HEK293 (cell line): ENCODE data around the gene SUSD2.

ENCODE experiments used
- MYNN ChIP-seq: fragments of 450-650 bp; formaldehyde crosslinking; IDR thresholded peaks from 2 replicates; pipeline ENCODE4 v1.5.1; 2016; ENCODE audit warnings: missing biosample characterization, missing genetic modification characterization, borderline replicate concordance
- SALL2 ChIP-seq: fragments of 450-650 bp; formaldehyde crosslinking; IDR thresholded peaks from 2 replicates; pipeline ENCODE4 v1.5.0; 2017; ENCODE audit warnings: missing biosample characterization, mild to moderate bottlenecking, missing genetic modification characterization, borderline replicate concordance
- ZNF292 ChIP-seq: fragments of 450-650 bp; formaldehyde crosslinking; IDR thresholded peaks from 2 replicates; pipeline ENCODE4 v1.5.1; 2016; ENCODE audit warnings: low read depth, missing biosample characterization, missing genetic modification characterization, borderline replicate concordance
- ZNF324 ChIP-seq: fragments of 450-650 bp; formaldehyde crosslinking; IDR thresholded peaks from 2 replicates; pipeline ENCODE4 v1.5.1; 2016; ENCODE audit warnings: missing biosample characterization, missing genetic modification characterization
- ZNF391 ChIP-seq: fragments of 450-650 bp; formaldehyde crosslinking; IDR thresholded peaks from 2 replicates; pipeline ENCODE4 v1.5.1; 2016; ENCODE audit warnings: low read depth, missing biosample characterization, missing genetic modification characterization, borderline replicate concordance
- ZNF610 ChIP-seq: fragments of 450-650 bp; formaldehyde crosslinking; IDR thresholded peaks from 2 replicates; pipeline ENCODE4 v1.5.1; 2016; ENCODE audit warnings: missing biosample characterization, missing genetic modification characterization, borderline replicate concordance
- ZNF785 ChIP-seq: fragments of 450-650 bp; formaldehyde crosslinking; IDR thresholded peaks from 2 replicates; pipeline ENCODE4 v1.5.1; 2016; ENCODE audit warnings: missing biosample characterization, missing genetic modification characterization
- TF ChIP-seq, protein P1 (sequence below): fragments of 450-650 bp; formaldehyde crosslinking; IDR thresholded peaks from 2 replicates; pipeline ENCODE4 v1.5.1; 2016; ENCODE audit warnings: missing biosample characterization, missing genetic modification characterization
- TF ChIP-seq, protein P2 (sequence below): fragments of 450-650 bp; formaldehyde crosslinking; IDR thresholded peaks from 2 replicates; pipeline ENCODE4 v1.5.1; 2016; ENCODE audit warnings: missing biosample characterization, missing genetic modification characterization
- TF ChIP-seq, protein P3 (sequence below): fragments of 450-650 bp; formaldehyde crosslinking; IDR thresholded peaks from 2 replicates; pipeline ENCODE4 v1.5.1; 2017; ENCODE audit warnings: missing biosample characterization, mild to moderate bottlenecking, missing genetic modification characterization, moderate library complexity
- TF ChIP-seq, protein P4 (sequence below): fragments of 450-650 bp; formaldehyde crosslinking; IDR thresholded peaks from 2 replicates; pipeline ENCODE4 v1.5.1; 2016; ENCODE audit warnings: missing biosample characterization, missing genetic modification characterization
- TF ChIP-seq, protein P5 (sequence below): sonication (generic); formaldehyde crosslinking; IDR thresholded peaks from 2 replicates; pipeline ENCODE4 v1.8.1; 2022; ENCODE audit warnings: mild to moderate bottlenecking, moderate library complexity, missing genetic modification reagents

DNA sequence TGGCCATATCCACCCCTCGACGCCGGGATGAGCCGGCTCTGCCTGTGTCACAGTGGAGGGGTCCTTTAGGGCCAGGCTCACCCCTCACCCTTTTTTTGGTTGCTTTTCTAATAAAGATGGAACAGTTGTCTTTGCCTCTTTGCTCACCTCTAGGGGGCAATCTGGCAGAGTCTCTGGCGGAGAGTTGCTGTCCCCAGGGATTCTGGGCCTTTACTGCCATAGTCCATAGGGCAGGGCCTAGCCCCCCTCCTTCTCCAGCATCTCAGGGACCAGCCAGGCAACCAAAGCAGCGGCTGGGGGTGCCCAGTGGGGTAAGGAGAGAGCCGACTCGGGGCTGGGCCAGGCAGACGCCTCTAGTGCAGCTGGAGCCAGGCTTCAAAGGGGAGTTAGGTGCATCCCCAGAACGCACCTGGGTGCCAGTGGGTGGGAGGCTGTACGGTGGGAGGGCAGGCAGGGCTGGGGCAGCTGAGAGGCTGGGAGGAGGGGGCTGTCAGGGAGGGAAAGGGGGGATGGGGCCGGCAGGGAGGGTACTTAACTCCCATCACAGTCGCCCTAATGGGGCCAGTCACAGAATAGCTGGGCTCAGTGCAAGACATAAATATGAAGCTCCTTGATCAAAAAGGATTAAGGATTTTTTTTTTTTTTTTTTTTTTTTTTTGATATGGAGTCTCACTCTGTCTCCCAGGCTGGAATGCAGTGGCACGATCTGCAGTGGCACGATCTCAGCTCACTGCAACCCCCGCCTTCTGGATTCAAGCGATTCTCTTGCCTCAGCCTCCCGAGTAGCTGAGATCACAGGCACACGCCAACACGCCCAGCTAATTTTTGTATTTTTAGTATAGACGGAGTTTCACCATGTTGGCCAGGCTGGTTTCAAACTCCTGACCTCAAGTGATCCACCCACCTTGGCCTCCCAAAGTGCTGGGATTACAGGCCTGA lies 2.5 kb upstream of the SUSD2 start:
- TF ChIP-seq ZNF610 (tag by site-specific recombination) (no peak), MYNN (tag by site-specific recombination) (no peak), SALL2 (tag by site-specific recombination) (no peak), ZNF391 (tag by site-specific recombination) (no peak), ZNF292 (tag by site-specific recombination) (no peak), ZNF324 (tag by site-specific recombination) (no peak), ZNF785 (no peak)
- TF ChIP-seq, protein P1, sequence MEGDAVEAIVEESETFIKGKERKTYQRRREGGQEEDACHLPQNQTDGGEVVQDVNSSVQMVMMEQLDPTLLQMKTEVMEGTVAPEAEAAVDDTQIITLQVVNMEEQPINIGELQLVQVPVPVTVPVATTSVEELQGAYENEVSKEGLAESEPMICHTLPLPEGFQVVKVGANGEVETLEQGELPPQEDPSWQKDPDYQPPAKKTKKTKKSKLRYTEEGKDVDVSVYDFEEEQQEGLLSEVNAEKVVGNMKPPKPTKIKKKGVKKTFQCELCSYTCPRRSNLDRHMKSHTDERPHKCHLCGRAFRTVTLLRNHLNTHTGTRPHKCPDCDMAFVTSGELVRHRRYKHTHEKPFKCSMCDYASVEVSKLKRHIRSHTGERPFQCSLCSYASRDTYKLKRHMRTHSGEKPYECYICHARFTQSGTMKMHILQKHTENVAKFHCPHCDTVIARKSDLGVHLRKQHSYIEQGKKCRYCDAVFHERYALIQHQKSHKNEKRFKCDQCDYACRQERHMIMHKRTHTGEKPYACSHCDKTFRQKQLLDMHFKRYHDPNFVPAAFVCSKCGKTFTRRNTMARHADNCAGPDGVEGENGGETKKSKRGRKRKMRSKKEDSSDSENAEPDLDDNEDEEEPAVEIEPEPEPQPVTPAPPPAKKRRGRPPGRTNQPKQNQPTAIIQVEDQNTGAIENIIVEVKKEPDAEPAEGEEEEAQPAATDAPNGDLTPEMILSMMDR (tag by site-specific recombination), result 0 out of 2 replicates have a peak, but pooled peaks have one; percentile 18
- TF ChIP-seq, protein P2, sequence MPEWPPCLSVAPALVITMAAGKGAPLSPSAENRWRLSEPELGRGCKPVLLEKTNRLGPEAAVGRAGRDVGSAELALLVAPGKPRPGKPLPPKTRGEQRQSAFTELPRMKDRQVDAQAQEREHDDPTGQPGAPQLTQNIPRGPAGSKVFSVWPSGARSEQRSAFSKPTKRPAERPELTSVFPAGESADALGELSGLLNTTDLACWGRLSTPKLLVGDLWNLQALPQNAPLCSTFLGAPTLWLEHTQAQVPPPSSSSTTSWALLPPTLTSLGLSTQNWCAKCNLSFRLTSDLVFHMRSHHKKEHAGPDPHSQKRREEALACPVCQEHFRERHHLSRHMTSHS (tag by site-specific recombination), result no peak
- TF ChIP-seq, protein P3, sequence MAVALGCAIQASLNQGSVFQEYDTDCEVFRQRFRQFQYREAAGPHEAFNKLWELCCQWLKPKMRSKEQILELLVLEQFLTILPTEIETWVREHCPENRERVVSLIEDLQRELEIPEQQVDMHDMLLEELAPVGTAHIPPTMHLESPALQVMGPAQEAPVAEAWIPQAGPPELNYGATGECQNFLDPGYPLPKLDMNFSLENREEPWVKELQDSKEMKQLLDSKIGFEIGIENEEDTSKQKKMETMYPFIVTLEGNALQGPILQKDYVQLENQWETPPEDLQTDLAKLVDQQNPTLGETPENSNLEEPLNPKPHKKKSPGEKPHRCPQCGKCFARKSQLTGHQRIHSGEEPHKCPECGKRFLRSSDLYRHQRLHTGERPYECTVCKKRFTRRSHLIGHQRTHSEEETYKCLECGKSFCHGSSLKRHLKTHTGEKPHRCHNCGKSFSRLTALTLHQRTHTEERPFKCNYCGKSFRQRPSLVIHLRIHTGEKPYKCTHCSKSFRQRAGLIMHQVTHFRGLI (tag by site-specific recombination), result no peak
- TF ChIP-seq, protein P4, sequence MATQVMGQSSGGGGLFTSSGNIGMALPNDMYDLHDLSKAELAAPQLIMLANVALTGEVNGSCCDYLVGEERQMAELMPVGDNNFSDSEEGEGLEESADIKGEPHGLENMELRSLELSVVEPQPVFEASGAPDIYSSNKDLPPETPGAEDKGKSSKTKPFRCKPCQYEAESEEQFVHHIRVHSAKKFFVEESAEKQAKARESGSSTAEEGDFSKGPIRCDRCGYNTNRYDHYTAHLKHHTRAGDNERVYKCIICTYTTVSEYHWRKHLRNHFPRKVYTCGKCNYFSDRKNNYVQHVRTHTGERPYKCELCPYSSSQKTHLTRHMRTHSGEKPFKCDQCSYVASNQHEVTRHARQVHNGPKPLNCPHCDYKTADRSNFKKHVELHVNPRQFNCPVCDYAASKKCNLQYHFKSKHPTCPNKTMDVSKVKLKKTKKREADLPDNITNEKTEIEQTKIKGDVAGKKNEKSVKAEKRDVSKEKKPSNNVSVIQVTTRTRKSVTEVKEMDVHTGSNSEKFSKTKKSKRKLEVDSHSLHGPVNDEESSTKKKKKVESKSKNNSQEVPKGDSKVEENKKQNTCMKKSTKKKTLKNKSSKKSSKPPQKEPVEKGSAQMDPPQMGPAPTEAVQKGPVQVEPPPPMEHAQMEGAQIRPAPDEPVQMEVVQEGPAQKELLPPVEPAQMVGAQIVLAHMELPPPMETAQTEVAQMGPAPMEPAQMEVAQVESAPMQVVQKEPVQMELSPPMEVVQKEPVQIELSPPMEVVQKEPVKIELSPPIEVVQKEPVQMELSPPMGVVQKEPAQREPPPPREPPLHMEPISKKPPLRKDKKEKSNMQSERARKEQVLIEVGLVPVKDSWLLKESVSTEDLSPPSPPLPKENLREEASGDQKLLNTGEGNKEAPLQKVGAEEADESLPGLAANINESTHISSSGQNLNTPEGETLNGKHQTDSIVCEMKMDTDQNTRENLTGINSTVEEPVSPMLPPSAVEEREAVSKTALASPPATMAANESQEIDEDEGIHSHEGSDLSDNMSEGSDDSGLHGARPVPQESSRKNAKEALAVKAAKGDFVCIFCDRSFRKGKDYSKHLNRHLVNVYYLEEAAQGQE (tag by site-specific recombination), result no peak
- TF ChIP-seq, protein P5, sequence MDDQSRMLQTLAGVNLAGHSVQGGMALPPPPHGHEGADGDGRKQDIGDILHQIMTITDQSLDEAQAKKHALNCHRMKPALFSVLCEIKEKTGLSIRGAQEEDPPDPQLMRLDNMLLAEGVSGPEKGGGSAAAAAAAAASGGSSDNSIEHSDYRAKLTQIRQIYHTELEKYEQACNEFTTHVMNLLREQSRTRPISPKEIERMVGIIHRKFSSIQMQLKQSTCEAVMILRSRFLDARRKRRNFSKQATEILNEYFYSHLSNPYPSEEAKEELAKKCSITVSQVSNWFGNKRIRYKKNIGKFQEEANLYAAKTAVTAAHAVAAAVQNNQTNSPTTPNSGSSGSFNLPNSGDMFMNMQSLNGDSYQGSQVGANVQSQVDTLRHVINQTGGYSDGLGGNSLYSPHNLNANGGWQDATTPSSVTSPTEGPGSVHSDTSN, result no peak
